GM21390 (cell line): ENCODE results near the gene MIPEP.
"Not testable (repeated sequence)": the region's sequence is repeated elsewhere in the genome, so short reads cannot be mapped to it uniquely, and the experiment has no call there.

ENCODE experiments used
- ATAC-seq: cut with Tn5 transposase; IDR thresholded peaks from one replicate; pipeline ENCODE4 v1.9.1; 2021; ENCODE audit not compliant: unreplicated experiment

Gene MIPEP

GRCh38 chr13:23889615-23890607 is 711 bp upstream of the MIPEP start:
- peak; percentile 17 for ATAC-seq

GRCh38 chr13:23884361-23884760 is 4.8 kb downstream of the MIPEP start:
- not testable (repeated sequence) for ATAC-seq

GRCh38 chr13:23883255-23883654 is 5.9 kb downstream of the MIPEP start:
- no peak for ATAC-seq

GRCh38 chr13:23881402-23881800 is 7.8 kb downstream of the MIPEP start:
- ATAC-seq, result not testable (repeated sequence)

- not testable (repeated sequence) for ATAC-seq
Observed at GRCh38 chr13:23880493-23881401, 8.5 kb downstream of the MIPEP start.

- ATAC-seq, result no peak
Observed at GRCh38 chr13:23877286-23877685, 11.9 kb downstream of the MIPEP start.

- ATAC-seq, result no peak
Observed at GRCh38 chr13:23876265-23876664, 12.9 kb downstream of the MIPEP start.

GRCh38 chr13:23871616-23872220 is 17.5 kb downstream of the MIPEP start:
- ATAC-seq, result no peak

- no peak for ATAC-seq
Observed at GRCh38 chr13:23870356-23871140, 18.7 kb downstream of the MIPEP start.

GRCh38 chr13:23868521-23868920 is 20.7 kb downstream of the MIPEP start:
- ATAC-seq, result no peak

- no peak for ATAC-seq
Observed at GRCh38 chr13:23867027-23867491, 22.1 kb downstream of the MIPEP start.

GRCh38 chr13:23866420-23867026 is 22.7 kb downstream of the MIPEP start:
- ATAC-seq, result no peak

- ATAC-seq, result no peak
Observed at GRCh38 chr13:23865906-23866305, 23.3 kb downstream of the MIPEP start.

GRCh38 chr13:23865026-23865425 is 24.2 kb downstream of the MIPEP start:
- no peak for ATAC-seq

GRCh38 chr13:23861310-23861709 is 27.9 kb downstream of the MIPEP start:
- ATAC-seq, result no peak

GRCh38 chr13:23859904-23860303 is 29.3 kb downstream of the MIPEP start:
- ATAC-seq, result no peak

GRCh38 chr13:23859455-23859854 is 29.7 kb downstream of the MIPEP start:
- no peak for ATAC-seq

GRCh38 chr13:23858546-23858945 is 30.7 kb downstream of the MIPEP start:
- no peak for ATAC-seq

GRCh38 chr13:23856008-23856750 is 33.0 kb downstream of the MIPEP start:
- no peak for ATAC-seq
